ENCODE measurements around the gene CEP68.

The CEP68 gene

GRCh38 chr2:65055422-65056214 lies 598 bp upstream of the CEP68 start:
- in situ Hi-C loops (cut with MboI; ENCODE audit: low pct_unique_long_range_greater_than_20kb, low sequenced_read_pairs, unreplicated experiment) = loop anchor here (10.0 kb wide), 1 partner anchor 119 kb away; no protein-coding TSS in a partner anchor
- TF ChIP-seq CTCF (IDR thresholded peaks at IDR 0.05; ENCODE audit: extremely low read depth, insufficient read depth, missing control alignments) = no peak
- DNase-seq (ENCODE audit: low spot score) = peak; percentile 70

GRCh38 chr2:65057054-65057375 lies 799 bp downstream of the CEP68 start:
- no peak for DNase-seq (ENCODE audit: low spot score)
- in situ Hi-C loops (cut with MboI; ENCODE audit: low pct_unique_long_range_greater_than_20kb, low sequenced_read_pairs, unreplicated experiment) = loop anchor here (10.0 kb wide), 1 partner anchor 118 kb away; no protein-coding TSS in a partner anchor
- TF ChIP-seq CTCF (IDR thresholded peaks at IDR 0.05; ENCODE audit: extremely low read depth, insufficient read depth, missing control alignments) = no peak

- no peak for TF ChIP-seq CTCF (IDR thresholded peaks at IDR 0.05; ENCODE audit: extremely low read depth, insufficient read depth, missing control alignments)
Observed at GRCh38 chr2:65057391-65058052, 1.3 kb downstream of the CEP68 start.

DNA sequence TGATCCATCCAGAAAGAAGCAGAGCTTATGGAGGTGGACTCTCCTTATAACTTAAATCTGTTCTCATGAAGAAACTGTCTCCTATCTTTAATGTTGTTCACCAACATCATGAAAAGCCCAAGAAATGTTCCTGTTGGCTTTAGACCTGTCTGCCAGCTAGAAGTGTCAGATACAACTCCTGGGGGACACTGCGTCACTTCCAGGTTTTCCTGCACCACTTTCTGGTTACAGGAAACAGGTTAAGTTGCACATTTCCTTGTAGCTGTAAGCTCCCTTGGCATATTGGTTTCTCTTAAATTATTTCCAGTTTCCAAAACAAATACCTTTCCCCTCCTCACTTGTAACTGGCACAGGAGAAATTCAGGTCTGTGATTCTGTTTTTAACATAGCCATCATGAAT lies 2.9 kb downstream of the CEP68 start:
- in situ Hi-C loops (cut with MboI; ENCODE audit: low pct_unique_long_range_greater_than_20kb, low sequenced_read_pairs, unreplicated experiment) = loop anchor here (10.0 kb wide), 1 partner anchor 116 kb away; no protein-coding TSS in a partner anchor
- DNase-seq (ENCODE audit: low spot score) = peak; percentile 2
- TF ChIP-seq CTCF (IDR thresholded peaks at IDR 0.05; ENCODE audit: extremely low read depth, insufficient read depth, missing control alignments) = no peak

More at GRCh38 chr2:65057391-65058052, 1.3 kb downstream of the CEP68 start:
- DNase-seq (ENCODE audit: low spot score) = peak; percentile 75
- in situ Hi-C loops (cut with MboI; ENCODE audit: low pct_unique_long_range_greater_than_20kb, low sequenced_read_pairs, unreplicated experiment) = loop anchor here (10.0 kb wide), 1 partner anchor 117 kb away; no protein-coding TSS in a partner anchor

GRCh38 chr2:65061146-65061909 lies 5.1 kb downstream of the CEP68 start:
- in situ Hi-C loops (cut with MboI; ENCODE audit: low pct_unique_long_range_greater_than_20kb, low sequenced_read_pairs, unreplicated experiment) = loop anchor here (10.0 kb wide), 1 partner anchor 503 kb away; no protein-coding TSS in a partner anchor
- peak; percentile 3 for DNase-seq (ENCODE audit: low spot score)
- no peak for TF ChIP-seq CTCF (IDR thresholded peaks at IDR 0.05; ENCODE audit: extremely low read depth, insufficient read depth, missing control alignments)

DNA sequence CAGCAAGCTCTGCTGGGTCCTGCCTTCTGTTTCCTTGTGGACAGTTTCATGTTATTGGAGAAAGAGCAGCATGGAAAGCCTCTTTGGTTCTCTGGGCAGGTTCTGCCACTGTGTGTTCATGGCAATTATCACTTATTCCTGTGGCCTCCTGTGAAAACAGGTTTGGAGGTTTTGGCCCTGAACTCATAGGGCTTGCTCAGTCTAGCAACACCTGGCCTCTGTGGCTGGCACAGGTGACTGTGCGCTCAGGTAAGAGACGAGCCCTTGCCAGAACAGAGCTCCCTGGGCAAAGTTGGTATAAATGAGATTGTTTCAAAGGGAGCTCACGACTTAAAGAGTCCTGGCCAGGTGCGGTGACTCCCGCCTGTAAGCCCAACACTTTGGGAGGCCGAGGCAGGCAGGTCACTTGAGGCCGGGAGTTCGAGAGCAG lies 5.7 kb downstream of the CEP68 start:
- peak; percentile 2 for DNase-seq (ENCODE audit: low spot score)
- TF ChIP-seq CTCF (IDR thresholded peaks at IDR 0.05; ENCODE audit: extremely low read depth, insufficient read depth, missing control alignments) = no peak
- in situ Hi-C loops (cut with MboI; ENCODE audit: low pct_unique_long_range_greater_than_20kb, low sequenced_read_pairs, unreplicated experiment) = loop anchor here (10.0 kb wide), 1 partner anchor 503 kb away; no protein-coding TSS in a partner anchor
